ENCODE results near the gene C1QL1. TPM values are rescaled to one million over a fixed set of nuclear protein-coding genes. Genes with fewer than 3 reads are reported as not detected.

Gene C1QL1
- total and polyA plus RNA-seq, 9 of the 15 experiments (the other 6 are each of a cell fraction or from before 2014, with no cell fraction given): 0.07 to 0.12 (median 0.09) TPM; not detected in 6

DNA sequence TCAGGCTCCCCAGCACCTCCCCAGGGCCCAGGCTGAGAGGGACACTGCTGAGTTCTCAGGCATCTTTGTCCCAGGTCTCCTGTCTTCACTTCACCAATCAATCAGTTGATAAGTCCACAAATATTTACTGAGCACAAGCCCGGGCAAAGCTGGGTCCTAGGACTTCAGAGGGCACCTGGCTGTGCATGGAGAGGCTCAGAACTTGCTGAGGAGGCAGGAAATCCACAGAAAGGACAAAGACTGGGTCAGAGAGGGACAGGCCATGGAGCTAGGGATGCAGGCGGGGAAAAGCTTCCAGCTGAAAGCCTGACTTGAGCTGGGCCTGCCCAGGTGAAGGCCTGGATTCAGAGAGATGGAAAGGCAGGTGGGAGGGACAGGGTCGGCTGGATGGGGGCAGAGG lies 33.2 kb upstream of the C1QL1 start:
- 4% methylated on average over 2 of the region's 3 CpGs for WGBS (ENCODE audit: insufficient coverage, low coverage, missing lambda C conversion rate)
- Histone ChIP-seq H4K20me1 (replicated peaks; ENCODE audit: control insufficient read depth, insufficient read depth, low read length) (no peaks in the 10 kb centered on the region; the same call in 1 of the 2 replicates), H3K27me3 (ENCODE audit: control insufficient read depth in 2 of 2, insufficient read depth in 2 of 2, low read length in 2 of 2) (peaks cover 22 to 58% of the 10 kb centered on the region in 2 experiments), H3K36me3 (ENCODE audit: control insufficient read depth, insufficient read depth, low read length) (no peaks in the 10 kb centered on the region), H2AFZ (ENCODE audit: low read depth, low read length) (no peak overlapping the region), H3K4me3 (no peak overlapping the region), H3K4me2 (ENCODE audit: insufficient read depth, low read length) (no peak overlapping the region), H3K27ac (ENCODE audit: extremely low read depth, low read depth, low read length) (no peak overlapping the region), H3K4me1 (replicated peaks in 1 of 2; ENCODE audit: control insufficient read depth in 2 of 2, insufficient read depth in 2 of 2, low read length in 2 of 2) (peaks cover 0 to 3% of the 10 kb centered on the region in 2 experiments; a peak in 1 of 5 replicates), H3K9me1 (ENCODE audit: control insufficient read depth, insufficient read depth, low read length) (no peaks in the 10 kb centered on the region), H3K9ac (ENCODE audit: insufficient read depth in 1 of 2, low read depth in 2 of 2, low read length in 2 of 2) (no peak overlapping the region), H3K79me2 (ENCODE audit: control insufficient read depth, insufficient read depth, low read length) (no peaks in the 10 kb centered on the region), H3K9me3 (replicated peaks; ENCODE audit: control insufficient read depth, insufficient read depth, low read depth, low read length) (no peaks in the 10 kb centered on the region)
- FAIRE-seq: no peak
- TF ChIP-seq, protein P1, sequence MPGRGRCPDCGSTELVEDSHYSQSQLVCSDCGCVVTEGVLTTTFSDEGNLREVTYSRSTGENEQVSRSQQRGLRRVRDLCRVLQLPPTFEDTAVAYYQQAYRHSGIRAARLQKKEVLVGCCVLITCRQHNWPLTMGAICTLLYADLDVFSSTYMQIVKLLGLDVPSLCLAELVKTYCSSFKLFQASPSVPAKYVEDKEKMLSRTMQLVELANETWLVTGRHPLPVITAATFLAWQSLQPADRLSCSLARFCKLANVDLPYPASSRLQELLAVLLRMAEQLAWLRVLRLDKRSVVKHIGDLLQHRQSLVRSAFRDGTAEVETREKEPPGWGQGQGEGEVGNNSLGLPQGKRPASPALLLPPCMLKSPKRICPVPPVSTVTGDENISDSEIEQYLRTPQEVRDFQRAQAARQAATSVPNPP (IDR thresholded peaks at IDR 0.05; ENCODE audit: borderline replicate concordance, insufficient read depth, insufficient read length): no peak
- TF ChIP-seq, protein P2, sequence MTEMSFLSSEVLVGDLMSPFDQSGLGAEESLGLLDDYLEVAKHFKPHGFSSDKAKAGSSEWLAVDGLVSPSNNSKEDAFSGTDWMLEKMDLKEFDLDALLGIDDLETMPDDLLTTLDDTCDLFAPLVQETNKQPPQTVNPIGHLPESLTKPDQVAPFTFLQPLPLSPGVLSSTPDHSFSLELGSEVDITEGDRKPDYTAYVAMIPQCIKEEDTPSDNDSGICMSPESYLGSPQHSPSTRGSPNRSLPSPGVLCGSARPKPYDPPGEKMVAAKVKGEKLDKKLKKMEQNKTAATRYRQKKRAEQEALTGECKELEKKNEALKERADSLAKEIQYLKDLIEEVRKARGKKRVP (CRISPR knock-in tag; IDR thresholded peaks at IDR 0.05): no peak
- TF ChIP-seq, protein P3, sequence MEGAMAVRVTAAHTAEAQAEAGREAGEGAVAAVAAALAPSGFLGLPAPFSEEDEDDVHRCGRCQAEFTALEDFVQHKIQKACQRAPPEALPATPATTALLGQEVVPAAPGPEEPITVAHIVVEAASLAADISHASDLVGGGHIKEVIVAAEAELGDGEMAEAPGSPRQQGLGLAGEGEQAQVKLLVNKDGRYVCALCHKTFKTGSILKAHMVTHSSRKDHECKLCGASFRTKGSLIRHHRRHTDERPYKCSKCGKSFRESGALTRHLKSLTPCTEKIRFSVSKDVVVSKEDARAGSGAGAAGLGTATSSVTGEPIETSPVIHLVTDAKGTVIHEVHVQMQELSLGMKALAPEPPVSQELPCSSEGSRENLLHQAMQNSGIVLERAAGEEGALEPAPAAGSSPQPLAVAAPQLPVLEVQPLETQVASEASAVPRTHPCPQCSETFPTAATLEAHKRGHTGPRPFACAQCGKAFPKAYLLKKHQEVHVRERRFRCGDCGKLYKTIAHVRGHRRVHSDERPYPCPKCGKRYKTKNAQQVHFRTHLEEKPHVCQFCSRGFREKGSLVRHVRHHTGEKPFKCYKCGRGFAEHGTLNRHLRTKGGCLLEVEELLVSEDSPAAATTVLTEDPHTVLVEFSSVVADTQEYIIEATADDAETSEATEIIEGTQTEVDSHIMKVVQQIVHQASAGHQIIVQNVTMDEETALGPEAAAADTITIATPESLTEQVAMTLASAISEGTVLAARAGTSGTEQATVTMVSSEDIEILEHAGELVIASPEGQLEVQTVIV (CRISPR knock-in tag; IDR thresholded peaks at IDR 0.05; ENCODE audit: borderline replicate concordance): no peak
- TF ChIP-seq, protein P4, sequence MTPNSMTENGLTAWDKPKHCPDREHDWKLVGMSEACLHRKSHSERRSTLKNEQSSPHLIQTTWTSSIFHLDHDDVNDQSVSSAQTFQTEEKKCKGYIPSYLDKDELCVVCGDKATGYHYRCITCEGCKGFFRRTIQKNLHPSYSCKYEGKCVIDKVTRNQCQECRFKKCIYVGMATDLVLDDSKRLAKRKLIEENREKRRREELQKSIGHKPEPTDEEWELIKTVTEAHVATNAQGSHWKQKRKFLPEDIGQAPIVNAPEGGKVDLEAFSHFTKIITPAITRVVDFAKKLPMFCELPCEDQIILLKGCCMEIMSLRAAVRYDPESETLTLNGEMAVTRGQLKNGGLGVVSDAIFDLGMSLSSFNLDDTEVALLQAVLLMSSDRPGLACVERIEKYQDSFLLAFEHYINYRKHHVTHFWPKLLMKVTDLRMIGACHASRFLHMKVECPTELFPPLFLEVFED (CRISPR knock-in tag; conservative IDR thresholded peaks at IDR 0.05): no peak
- TF ChIP-seq ZNF780A (CRISPR knock-in tag; IDR thresholded peaks at IDR 0.05): no peak
- TF ChIP-seq, protein P5, sequence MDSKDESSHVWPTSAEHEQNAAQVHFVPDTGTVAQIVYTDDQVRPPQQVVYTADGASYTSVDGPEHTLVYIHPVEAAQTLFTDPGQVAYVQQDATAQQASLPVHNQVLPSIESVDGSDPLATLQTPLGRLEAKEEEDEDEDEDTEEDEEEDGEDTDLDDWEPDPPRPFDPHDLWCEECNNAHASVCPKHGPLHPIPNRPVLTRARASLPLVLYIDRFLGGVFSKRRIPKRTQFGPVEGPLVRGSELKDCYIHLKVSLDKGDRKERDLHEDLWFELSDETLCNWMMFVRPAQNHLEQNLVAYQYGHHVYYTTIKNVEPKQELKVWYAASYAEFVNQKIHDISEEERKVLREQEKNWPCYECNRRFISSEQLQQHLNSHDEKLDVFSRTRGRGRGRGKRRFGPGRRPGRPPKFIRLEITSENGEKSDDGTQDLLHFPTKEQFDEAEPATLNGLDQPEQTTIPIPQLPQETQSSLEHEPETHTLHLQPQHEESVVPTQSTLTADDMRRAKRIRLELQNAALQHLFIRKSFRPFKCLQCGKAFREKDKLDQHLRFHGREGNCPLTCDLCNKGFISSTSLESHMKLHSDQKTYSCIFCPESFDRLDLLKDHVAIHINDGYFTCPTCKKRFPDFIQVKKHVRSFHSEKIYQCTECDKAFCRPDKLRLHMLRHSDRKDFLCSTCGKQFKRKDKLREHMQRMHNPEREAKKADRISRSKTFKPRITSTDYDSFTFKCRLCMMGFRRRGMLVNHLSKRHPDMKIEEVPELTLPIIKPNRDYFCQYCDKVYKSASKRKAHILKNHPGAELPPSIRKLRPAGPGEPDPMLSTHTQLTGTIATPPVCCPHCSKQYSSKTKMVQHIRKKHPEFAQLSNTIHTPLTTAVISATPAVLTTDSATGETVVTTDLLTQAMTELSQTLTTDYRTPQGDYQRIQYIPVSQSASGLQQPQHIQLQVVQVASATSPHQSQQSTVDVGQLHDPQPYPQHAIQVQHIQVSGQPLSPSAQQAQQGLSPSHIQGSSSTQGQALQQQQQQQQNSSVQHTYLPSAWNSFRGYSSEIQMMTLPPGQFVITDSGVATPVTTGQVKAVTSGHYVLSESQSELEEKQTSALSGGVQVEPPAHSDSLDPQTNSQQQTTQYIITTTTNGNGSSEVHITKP (IDR thresholded peaks at IDR 0.05; ENCODE audit: partially characterized antibody): no peak
- TF ChIP-seq, protein P6, sequence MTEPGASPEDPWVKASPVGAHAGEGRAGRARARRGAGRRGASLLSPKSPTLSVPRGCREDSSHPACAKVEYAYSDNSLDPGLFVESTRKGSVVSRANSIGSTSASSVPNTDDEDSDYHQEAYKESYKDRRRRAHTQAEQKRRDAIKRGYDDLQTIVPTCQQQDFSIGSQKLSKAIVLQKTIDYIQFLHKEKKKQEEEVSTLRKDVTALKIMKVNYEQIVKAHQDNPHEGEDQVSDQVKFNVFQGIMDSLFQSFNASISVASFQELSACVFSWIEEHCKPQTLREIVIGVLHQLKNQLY (CRISPR knock-in tag; conservative IDR thresholded peaks at IDR 0.05): no peak
- in situ Hi-C loops (cut with MboI): no loop called here
- ChIA-PET CTCF (ENCODE audit: low intra/inter-chr PET ratio) (no interaction called here), POLR2A (interaction anchor here (0.7 to 1.3 kb wide), 2 partner anchors 11 to 162 kb away, joined by 3 to 4 read pairs; no protein-coding TSS in a partner anchor)
- intact Hi-C loops (cut with micrococcal nuclease): no loop called here
- no TSS peak for BruUV-seq (replicated peaks)
- no peak for ATAC-seq
- no peak for DNase-seq (ENCODE audit: extremely low read depth in 1 of 4, low spot score in 3 of 4)

Measured in K562 (cell line).